GM13977 (cell line): ENCODE results near the gene DYTN.
"Not testable (repeated sequence)": the region's sequence is repeated elsewhere in the genome, so short reads cannot be mapped to it uniquely, and the experiment has no call there.

Experiments used
- DNase-seq: peaks from one replicate; pipeline ENCODE4 v3.0.0; 2012; ENCODE audit warnings: low spot score
- in situ Hi-C: fragments of 300-500 bp; cut with MboI; formaldehyde crosslinking; loops from one replicate; pipeline ENCODE4 v1.12.0; 2022; ENCODE audit warnings: low sequenced_read_pairs, low pct_unique_long_range_greater_than_20kb, mixed read lengths, inconsistent platforms; ENCODE audit not compliant: unreplicated experiment
- TF ChIP-seq, protein P1 (sequence below): IDR thresholded peaks from 2 replicates; pipeline ENCODE4 v1.5.1; 2012; ENCODE audit warnings: mild to moderate bottlenecking, control low read depth; ENCODE audit not compliant: insufficient read depth; ENCODE audit errors: extremely low read depth, missing control alignments

Gene DYTN

DNA sequence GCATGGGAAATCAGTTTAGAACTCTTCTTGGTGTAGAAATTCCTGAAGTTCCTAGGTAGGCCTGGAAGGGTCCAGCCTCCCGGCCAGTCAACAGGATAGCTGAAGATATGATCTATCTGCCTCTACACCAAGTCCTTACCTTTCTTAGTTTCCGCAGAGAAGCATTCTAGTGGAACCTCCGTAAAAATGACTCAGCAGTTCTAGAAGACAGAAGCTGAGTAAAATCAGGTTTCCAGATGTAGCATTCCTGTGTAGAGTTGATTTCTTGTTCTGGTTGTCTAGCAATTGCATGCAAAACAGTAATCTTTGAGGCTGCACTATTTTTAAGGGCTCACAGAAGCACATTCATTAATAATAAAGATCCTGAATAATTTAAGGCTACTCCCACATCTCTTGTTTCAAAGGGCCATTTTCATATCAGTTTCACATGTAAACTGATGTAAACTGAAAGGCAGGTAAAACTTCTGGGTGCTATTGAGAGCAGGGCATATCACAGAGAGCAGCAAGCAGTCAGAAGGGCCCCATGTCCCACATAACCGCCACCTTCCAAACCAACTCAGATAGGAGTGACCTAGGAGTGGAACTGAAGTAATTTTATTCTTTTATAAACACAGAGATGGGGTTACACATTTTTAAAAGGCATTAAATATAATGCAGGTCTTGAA is 3.2 kb upstream of the DYTN start:
- in situ Hi-C loops = no loop called here
- TF ChIP-seq, protein P1, sequence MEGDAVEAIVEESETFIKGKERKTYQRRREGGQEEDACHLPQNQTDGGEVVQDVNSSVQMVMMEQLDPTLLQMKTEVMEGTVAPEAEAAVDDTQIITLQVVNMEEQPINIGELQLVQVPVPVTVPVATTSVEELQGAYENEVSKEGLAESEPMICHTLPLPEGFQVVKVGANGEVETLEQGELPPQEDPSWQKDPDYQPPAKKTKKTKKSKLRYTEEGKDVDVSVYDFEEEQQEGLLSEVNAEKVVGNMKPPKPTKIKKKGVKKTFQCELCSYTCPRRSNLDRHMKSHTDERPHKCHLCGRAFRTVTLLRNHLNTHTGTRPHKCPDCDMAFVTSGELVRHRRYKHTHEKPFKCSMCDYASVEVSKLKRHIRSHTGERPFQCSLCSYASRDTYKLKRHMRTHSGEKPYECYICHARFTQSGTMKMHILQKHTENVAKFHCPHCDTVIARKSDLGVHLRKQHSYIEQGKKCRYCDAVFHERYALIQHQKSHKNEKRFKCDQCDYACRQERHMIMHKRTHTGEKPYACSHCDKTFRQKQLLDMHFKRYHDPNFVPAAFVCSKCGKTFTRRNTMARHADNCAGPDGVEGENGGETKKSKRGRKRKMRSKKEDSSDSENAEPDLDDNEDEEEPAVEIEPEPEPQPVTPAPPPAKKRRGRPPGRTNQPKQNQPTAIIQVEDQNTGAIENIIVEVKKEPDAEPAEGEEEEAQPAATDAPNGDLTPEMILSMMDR = no peak
- peak; percentile 29 for DNase-seq

DNA sequence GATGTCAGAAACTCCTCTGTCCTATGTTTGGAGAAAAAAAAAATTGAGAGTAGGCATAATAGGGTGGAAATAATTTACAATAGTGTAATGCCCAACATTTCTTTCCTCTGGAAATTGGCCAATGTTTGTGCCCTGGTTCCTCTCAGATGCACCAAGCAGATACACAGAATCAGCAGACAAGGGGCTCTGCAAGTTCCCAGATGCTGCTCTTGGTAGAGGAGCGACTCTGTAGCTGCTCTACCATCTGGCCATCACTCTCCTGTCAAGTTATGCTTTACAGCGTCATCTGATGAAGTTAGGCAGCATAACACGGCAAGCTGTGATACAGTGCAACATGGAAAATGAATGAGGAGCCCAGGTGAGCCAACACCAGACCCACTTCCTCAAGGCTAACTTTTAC is 1.6 kb downstream of the DYTN start:
- in situ Hi-C loops = no loop called here
- DNase-seq = no peak
- TF ChIP-seq, protein P1 = no peak

DNA sequence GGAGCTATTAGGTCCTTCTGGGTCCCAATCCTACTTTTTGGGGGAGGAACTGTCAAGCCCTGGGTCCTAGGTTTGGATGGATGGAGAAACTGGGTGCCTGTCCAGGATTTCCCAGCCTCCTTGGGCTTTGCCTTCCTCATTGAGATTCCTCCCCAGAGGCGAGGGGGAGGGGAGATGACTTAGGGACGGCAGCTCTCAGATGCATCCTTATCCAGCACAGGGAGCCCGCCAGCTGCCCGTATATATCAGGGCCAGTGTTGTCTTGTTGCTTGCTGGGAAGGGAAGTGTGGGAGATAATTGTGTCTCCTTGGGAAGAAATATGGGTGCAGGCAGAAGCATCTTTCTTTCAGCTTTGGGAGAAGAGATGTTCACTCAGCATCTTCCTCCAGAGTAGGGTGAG is 3.0 kb downstream of the DYTN start:
- in situ Hi-C loops, DNase-seq: not testable (repeated sequence)

DNA sequence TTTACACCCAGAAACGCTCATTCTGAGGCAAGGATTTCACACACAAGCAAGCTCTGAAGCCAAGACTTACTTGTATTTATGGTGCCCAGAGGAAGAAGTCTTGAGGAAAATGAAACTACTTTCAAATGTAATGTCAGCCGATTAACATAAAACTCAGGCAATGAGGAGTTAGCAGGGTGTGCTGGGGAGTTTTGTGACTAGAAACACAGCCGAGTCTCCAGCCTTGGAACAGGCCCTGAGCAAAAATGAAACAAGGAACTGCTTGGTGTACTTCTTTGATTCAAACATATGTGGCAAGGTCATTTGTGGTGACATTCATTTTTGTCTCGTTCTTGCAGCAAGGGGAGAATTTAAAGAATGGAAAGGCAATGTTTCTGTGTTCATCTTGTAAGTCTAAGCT is 4.5 kb downstream of the DYTN start:
- in situ Hi-C loops = no loop called here
- TF ChIP-seq, protein P1 = no peak
- DNase-seq = peak; percentile 20

DNA sequence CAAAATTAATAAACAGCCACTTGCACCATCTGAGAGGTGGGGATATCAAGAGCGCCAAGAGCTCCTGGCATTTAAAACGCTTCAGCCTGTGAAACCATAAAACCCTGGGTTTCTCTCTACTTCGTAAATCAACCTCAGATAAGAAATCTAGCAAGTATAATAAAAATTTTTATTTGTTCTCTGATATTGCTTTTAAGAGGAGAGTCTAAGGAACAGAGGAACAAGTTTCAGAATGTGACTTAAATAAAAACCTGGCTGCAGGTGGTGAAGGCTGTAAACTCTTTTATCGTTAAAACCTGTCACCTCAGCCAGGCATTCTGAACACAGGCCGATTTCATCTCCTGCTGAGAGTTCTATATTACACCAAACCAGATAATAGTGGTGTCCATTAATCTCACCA is 9.9 kb downstream of the DYTN start:
- TF ChIP-seq, protein P1 = no peak

DNA sequence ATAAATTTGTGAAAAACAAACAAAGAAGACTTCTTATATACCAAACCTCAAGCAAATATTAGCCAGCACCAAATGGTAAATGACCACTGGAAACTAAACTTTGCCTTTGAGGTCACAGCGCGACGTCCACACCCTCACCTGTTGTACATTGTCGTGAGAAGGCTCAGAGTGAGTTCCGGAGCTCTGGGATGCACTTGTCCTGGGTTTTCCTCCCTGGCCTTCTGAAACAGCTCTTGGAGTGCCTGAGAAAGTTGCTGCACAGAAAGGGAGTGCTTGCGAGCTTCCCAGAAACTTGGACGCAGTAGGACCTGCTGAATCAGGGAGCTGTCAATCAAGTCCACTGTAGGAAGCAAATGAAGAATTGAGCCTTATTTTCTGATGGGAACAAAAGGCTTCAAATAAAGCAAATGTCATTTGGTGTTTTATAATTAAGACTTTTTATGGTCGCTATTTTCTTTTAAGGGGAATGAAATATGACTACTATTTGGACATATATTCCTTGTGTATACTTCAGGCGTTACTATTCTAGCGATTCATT is 11.0 kb downstream of the DYTN start:
- in situ Hi-C loops = no loop called here
- DNase-seq = no peak
- TF ChIP-seq, protein P1 = no peak

More for the DNA sequence above, 9.9 kb downstream of the DYTN start:
- no peak for DNase-seq
- in situ Hi-C loops = no loop called here

DNA sequence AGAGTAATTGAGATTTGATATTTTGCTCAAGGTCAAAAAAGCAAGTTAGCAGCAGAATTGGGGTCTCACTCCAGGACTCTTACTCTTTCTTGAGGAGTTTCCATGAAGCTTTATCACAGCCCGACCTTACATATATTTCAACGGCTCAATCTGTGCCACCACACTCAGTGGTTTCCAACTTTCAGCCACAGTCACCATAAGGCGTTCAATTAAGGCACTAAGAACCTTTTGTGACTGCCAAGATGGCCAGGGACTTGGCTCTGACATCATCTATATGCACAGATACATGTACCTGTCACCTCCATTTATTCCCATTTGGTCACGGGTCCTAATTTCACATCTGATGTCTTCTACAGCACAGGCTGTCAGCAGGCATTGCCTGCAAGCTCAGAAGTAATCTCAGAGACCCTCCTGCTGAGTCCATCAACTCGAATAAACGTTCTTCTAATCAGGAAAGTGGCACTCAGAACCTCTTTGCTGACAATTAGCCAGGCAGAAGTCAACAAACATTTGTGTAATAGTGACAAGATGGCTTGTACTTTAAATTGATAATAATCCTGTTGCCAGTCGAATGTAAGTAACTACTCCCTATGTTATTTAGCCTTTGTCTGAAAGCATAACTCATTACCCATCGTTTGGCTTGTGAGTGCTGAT is 16.1 kb downstream of the DYTN start:
- TF ChIP-seq, protein P1 = no peak
- in situ Hi-C loops = no loop called here
- DNase-seq = no peak
